SH-SY5Y (cell line): Measurements from ENCODE around the gene GPBAR1.

Experiments used
- GATA2 ChIP-seq: IDR thresholded peaks from 2 replicates; pipeline ENCODE4 v1.6.1; 2011; ENCODE audit warnings: mild to moderate bottlenecking, low read depth, low read length
- GATA3 ChIP-seq: IDR thresholded peaks from 2 replicates; pipeline ENCODE4 v1.6.1; 2011; ENCODE audit warnings: low read depth, mild to moderate bottlenecking, low read length, moderate library complexity

- TF ChIP-seq GATA3 (no peak), GATA2 (no peak)
Measured at GRCh38 chr2:218290316-218291261, 29.8 kb downstream of the GPBAR1 start.
